Testis (tissue), 2 donors: Measurements from ENCODE around the gene KRT13.

ENCODE experiments used
- CTCF ChIP-seq, 3 experiments: fragments of 450-650 bp in 2 of 3; fragments of 200-600 bp in 1 of 3; sonication (generic) in 1 of 3; IDR thresholded peaks; one replicate each; pipeline ENCODE4 v1.5.1; 2016 to 2019; ENCODE audit warnings: antibody characterized with exemption in 3 of 3, mild to moderate bottlenecking in 2 of 3, moderate library complexity in 1 of 3
- POLR2A ChIP-seq: fragments of 450-650 bp; IDR thresholded peaks from one replicate; pipeline ENCODE4 v1.6.1; 2017; ENCODE audit warnings: antibody characterized with exemption, mild to moderate bottlenecking, moderate library complexity

GRCh38 chr17:41520821-41521521 is 15.6 kb upstream of the KRT13 start:
- TF ChIP-seq CTCF (IDR thresholded peaks at IDR 0.05) (no peak), POLR2A (no peak)
